ENCODE measurements around the gene DRG2. TPM values are rescaled to one million over a fixed set of nuclear protein-coding genes. Genes with fewer than 3 reads are reported as not detected.
A peak's percentile ranks its signal among the peaks of the same experiment; 100 is the strongest.

DRG2 gene
- total and polyA plus RNA-seq, 11 donors: 17.5 to 29.0 (median 21.4) TPM

- no peak for TF ChIP-seq POLR2A (IDR thresholded peaks at IDR 0.05)
- TF ChIP-seq, protein P1, sequence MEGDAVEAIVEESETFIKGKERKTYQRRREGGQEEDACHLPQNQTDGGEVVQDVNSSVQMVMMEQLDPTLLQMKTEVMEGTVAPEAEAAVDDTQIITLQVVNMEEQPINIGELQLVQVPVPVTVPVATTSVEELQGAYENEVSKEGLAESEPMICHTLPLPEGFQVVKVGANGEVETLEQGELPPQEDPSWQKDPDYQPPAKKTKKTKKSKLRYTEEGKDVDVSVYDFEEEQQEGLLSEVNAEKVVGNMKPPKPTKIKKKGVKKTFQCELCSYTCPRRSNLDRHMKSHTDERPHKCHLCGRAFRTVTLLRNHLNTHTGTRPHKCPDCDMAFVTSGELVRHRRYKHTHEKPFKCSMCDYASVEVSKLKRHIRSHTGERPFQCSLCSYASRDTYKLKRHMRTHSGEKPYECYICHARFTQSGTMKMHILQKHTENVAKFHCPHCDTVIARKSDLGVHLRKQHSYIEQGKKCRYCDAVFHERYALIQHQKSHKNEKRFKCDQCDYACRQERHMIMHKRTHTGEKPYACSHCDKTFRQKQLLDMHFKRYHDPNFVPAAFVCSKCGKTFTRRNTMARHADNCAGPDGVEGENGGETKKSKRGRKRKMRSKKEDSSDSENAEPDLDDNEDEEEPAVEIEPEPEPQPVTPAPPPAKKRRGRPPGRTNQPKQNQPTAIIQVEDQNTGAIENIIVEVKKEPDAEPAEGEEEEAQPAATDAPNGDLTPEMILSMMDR (IDR thresholded peaks at IDR 0.05): no peak
- WGBS, 4 donors: 69 to 98% (median 91%) methylated on average over 4 to 6 of the region's 6 CpGs
Observed at GRCh38 chr17:18105595-18105994, 17.8 kb downstream of the DRG2 start.

DNA sequence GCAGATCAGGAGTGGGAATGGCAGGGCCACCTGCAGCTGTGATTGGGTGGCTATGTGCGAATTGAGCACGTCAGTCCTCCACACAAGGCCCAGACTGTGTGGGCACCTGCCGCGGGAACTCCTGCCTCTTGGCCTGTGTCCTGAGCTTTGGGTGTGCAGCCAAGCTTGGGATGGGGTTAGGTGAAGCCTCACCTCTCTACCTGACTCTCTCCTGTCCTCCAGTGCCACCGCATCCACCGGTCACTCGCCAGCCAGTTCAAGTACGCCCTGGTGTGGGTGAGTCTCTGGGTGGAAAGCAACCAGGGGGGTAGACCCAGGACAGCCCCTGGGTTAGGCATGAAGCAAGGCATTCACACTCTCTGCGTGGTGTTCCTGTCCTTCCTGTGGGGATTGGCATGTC is 18.5 kb downstream of the DRG2 start:
- no peak overlapping the region for H3K4me3 ChIP-seq
- H3K27me3 ChIP-seq: no peaks in the 10 kb centered on the region
- no peak for ATAC-seq
- no peaks in the 10 kb centered on the region for H3K9me3 ChIP-seq
- DNase-seq: peak in 1 of 5 donors; percentile 5
- no peak overlapping the region for H3K27ac ChIP-seq
- H3K4me1 ChIP-seq: no peaks in the 10 kb centered on the region
- intact Hi-C loops (cut with DNase I): no loop called here
- peaks cover 0 to 55% (median 25%) of the 10 kb centered on the region in 9 donors for H3K36me3 ChIP-seq
- WGBS, 4 donors: 93 to 96% (median 94%) methylated on average over 7 to 9 of the region's 9 CpGs
- TF ChIP-seq, protein P1 (IDR thresholded peaks at IDR 0.05): no peak
- TF ChIP-seq POLR2A (IDR thresholded peaks at IDR 0.05): no peak

More at GRCh38 chr17:18105595-18105994, 17.8 kb downstream of the DRG2 start:
- H3K4me3 ChIP-seq: no peak overlapping the region
- intact Hi-C loops (cut with DNase I): no loop called here
- DNase-seq: peak in 1 of 5 donors; percentile 5
- no peaks in the 10 kb centered on the region for H3K4me1 ChIP-seq
- no peak overlapping the region for H3K27ac ChIP-seq
- ATAC-seq: no peak
- no peaks in the 10 kb centered on the region for H3K9me3 ChIP-seq
- H3K36me3 ChIP-seq: peaks cover 0 to 61% (median 29%) of the 10 kb centered on the region in 9 donors
- H3K27me3 ChIP-seq: no peaks in the 10 kb centered on the region

DNA sequence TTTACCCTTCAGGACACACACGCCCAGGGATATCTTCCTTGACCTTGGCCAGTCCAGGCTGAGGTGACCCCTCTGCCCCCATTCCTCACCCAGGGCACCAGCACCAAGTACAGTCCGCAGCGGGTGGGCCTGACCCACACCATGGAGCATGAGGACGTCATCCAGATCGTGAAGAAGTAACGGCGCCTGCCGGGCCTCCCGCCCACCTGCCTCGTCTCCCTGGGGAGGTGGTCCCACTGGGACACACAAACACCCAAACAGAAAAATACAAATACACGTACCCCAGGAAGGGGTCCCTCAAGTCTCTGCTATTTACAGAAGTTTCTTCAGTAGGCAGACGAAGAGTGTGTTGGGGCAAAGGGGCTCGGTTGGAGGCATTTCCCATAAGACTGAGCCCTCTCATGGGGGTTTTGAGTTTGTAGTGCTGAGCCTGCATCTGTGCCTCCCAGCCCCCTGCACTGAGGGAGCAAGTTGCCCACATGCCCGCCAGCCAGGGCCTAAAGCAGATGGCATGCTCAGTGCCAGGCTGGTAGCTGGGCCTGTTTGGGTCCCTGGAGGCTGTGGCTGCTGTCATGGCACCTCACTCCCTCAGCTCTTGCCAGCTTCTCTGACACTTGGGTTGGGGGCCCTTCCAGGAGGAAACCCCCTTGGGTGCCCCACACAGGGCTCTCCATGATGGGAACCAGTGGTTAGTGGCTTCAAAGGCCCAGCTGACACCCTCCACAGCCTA is 19.5 kb downstream of the DRG2 start:
- H3K4me3 ChIP-seq: no peak overlapping the region
- H3K27ac ChIP-seq: no peak overlapping the region
- H3K4me1 ChIP-seq: no peaks in the 10 kb centered on the region
- intact Hi-C loops (cut with DNase I): no loop called here
- ATAC-seq: no peak
- peaks cover 0 to 45% (median 17%) of the 10 kb centered on the region in 9 donors for H3K36me3 ChIP-seq
- no peaks in the 10 kb centered on the region for H3K27me3 ChIP-seq
- H3K9me3 ChIP-seq: no peaks in the 10 kb centered on the region
- WGBS, 4 donors: 91 to 94% (median 93%) methylated on average over 13 to 14 of the region's 14 CpGs
- peak in 1 of 5 donors; percentile 6 for DNase-seq
- TF ChIP-seq POLR2A (IDR thresholded peaks at IDR 0.05): no peak
- TF ChIP-seq, protein P1 (IDR thresholded peaks at IDR 0.05): no peak

- H3K9me3 ChIP-seq: no peaks in the 10 kb centered on the region
- no peak overlapping the region for H3K27ac ChIP-seq
- no peaks in the 10 kb centered on the region for H3K4me1 ChIP-seq
- H3K27me3 ChIP-seq: no peaks in the 10 kb centered on the region
- WGBS, 4 donors: 72 to 90% (median 81%) methylated on average over 2 to 6 of the region's 6 CpGs
- peak in 1 of 5 donors; percentile 6 for DNase-seq
- peaks cover 0 to 42% (median 17%) of the 10 kb centered on the region in 9 donors for H3K36me3 ChIP-seq
- H3K4me3 ChIP-seq: no peak overlapping the region
- intact Hi-C loops (cut with DNase I): no loop called here
- TF ChIP-seq POLR2A (IDR thresholded peaks at IDR 0.05): no peak
- no peak for ATAC-seq
Observed at GRCh38 chr17:18107971-18108370, 20.2 kb downstream of the DRG2 start.
